Activated effector memory CD4-positive, alpha-beta T cell treated with anti-CD3 and anti-CD28 coated beads, Interleukin-2, amount 50 U/mL, for 16 hours (primary cell): ENCODE data around the gene THOP1.
A peak's percentile ranks its signal among the peaks of the same experiment; 100 is the strongest.

ENCODE experiments used
- DNase-seq: peaks from one replicate; pipeline ENCODE4 v3.0.0-alpha.2; 2020

The THOP1 gene

GRCh38 chr19:2762783-2763496, 22.4 kb upstream of the THOP1 start:
- no peak for DNase-seq

- DNase-seq, result no peak
Measured at GRCh38 chr19:2763687-2764086, 21.6 kb upstream of the THOP1 start.

GRCh38 chr19:2764945-2765344, 20.4 kb upstream of the THOP1 start:
- no peak for DNase-seq

GRCh38 chr19:2765376-2765775, 19.9 kb upstream of the THOP1 start:
- DNase-seq, result no peak

GRCh38 chr19:2766594-2767372, 18.5 kb upstream of the THOP1 start:
- DNase-seq, result no peak

- no peak for DNase-seq
Measured at GRCh38 chr19:2767688-2768087, 17.6 kb upstream of the THOP1 start.

GRCh38 chr19:2768365-2769132, 16.8 kb upstream of the THOP1 start:
- no peak for DNase-seq

- DNase-seq, result no peak
Measured at GRCh38 chr19:2769218-2769617, 16.1 kb upstream of the THOP1 start.

GRCh38 chr19:2770055-2771013, 15.0 kb upstream of the THOP1 start:
- DNase-seq, result no peak

GRCh38 chr19:2771786-2772674, 13.3 kb upstream of the THOP1 start:
- DNase-seq, result no peak

GRCh38 chr19:2774083-2774679, 11.1 kb upstream of the THOP1 start:
- DNase-seq, result no peak

- DNase-seq, result no peak
Measured at GRCh38 chr19:2774953-2775555, 10.2 kb upstream of the THOP1 start.

GRCh38 chr19:2775556-2776430, 9.5 kb upstream of the THOP1 start:
- peak; percentile 88 for DNase-seq

- DNase-seq, result no peak
Measured at GRCh38 chr19:2777952-2778683, 7.2 kb upstream of the THOP1 start.

- no peak for DNase-seq
Measured at GRCh38 chr19:2779121-2779740, 6.1 kb upstream of the THOP1 start.

- DNase-seq, result no peak
Measured at GRCh38 chr19:2780284-2780683, 5.0 kb upstream of the THOP1 start.

- no peak for DNase-seq
Measured at GRCh38 chr19:2782329-2782935, 2.9 kb upstream of the THOP1 start.
